Activated CD8-positive, alpha-beta memory T cell treated with anti-CD3 and anti-CD28 coated beads, Interleukin-2, amount 50 U/mL, for 4 hours (primary cell): ENCODE data around the gene YY1AP1.
"Not testable (repeated sequence)": the region's sequence is repeated elsewhere in the genome, so short reads cannot be mapped to it uniquely, and the experiment has no call there.

Experiments
- DNase-seq: peaks from one replicate; pipeline ENCODE4 v3.0.0-alpha.2; 2020

YY1AP1 gene, protein sequence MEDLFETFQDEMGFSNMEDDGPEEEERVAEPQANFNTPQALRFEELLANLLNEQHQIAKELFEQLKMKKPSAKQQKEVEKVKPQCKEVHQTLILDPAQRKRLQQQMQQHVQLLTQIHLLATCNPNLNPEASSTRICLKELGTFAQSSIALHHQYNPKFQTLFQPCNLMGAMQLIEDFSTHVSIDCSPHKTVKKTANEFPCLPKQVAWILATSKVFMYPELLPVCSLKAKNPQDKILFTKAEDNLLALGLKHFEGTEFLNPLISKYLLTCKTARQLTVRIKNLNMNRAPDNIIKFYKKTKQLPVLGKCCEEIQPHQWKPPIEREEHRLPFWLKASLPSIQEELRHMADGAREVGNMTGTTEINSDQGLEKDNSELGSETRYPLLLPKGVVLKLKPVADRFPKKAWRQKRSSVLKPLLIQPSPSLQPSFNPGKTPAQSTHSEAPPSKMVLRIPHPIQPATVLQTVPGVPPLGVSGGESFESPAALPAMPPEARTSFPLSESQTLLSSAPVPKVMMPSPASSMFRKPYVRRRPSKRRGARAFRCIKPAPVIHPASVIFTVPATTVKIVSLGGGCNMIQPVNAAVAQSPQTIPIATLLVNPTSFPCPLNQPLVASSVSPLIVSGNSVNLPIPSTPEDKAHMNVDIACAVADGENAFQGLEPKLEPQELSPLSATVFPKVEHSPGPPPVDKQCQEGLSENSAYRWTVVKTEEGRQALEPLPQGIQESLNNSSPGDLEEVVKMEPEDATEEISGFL

DNA sequence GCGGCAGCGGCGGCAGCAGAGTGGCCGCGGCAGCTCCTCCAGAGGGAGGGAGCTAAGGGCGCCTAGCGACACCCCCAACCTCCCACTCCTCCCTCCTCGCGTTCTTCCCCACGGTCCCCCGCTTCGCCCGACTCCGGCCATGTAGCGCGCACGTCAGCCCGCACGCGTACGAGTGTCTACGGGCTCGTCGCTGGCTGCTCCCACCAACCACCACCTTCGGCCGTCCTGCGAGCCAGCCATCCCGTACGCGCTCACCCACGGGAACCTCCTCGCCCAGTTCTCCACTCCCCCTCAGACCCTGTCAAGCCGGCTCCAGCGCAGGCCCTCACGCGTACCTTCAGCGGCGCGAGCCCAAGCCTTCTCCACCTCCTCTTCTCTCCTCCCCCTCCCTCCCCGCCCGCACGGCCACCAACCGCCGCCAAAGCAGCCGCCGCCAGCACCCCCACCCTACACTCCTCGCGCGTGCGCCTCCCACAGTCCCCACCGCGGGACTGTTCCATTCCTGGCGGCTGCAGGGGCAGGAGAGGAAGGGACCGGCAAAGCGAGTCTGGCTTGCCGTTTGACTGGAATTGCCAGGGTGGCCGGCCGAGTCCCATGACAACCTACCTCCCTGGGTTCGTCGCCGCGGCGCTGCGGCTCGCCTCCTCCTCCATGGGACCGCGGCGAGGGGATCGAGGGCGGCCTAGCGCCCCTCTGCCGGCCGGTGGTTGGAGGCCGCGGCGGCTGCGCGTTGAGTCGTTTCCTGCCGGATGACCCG lies at the start of gene YY1AP1:
Gene YY1AP1, minus strand, starts transcription at position 451 of the 757 bp plus-strand sequence. CDS start 8,338 bp downstream, outside the sequence.
- peak; percentile 89 for DNase-seq

DNA sequence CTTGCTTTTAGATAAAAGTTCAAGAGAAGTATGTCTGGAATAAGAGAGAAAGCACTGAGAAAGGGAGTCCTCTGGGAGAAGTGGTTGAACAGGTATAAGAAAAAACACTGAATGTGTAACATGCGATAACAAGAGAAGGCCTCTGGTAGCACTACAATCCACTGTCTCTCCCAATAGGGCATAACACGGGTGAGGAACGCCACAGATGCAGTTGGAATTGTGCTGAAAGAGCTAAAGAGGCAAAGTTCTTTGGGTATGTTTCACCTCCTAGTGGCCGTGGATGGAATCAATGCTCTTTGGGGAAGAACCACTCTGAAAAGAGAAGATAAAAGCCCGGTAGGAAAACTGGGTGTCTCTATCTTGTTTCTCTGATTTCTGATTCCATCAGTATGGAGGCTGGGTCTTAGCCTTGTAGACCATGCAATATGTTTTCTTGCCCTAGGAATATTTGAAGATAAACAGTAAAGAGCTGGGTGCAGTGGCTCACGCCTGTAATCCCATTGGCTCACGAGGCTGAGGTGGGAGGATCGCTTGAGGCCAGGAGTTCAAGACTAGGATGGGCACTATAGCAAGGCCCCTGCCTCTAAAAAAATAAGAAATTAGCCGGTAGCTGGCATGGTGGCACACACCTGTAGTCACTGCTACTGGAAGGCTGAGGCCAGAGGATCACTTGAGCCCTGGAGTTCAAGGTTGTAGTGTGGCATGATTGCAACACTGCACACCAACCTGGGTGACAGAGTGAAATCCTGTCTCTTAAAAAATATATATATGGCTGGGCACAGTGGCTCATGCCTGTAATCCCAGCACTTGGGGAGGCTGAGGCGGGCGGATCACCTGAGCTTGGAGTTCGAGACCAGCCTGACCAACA lies 40.7 kb upstream of the YY1AP1 start:
- peak; percentile 29 for DNase-seq

DNA sequence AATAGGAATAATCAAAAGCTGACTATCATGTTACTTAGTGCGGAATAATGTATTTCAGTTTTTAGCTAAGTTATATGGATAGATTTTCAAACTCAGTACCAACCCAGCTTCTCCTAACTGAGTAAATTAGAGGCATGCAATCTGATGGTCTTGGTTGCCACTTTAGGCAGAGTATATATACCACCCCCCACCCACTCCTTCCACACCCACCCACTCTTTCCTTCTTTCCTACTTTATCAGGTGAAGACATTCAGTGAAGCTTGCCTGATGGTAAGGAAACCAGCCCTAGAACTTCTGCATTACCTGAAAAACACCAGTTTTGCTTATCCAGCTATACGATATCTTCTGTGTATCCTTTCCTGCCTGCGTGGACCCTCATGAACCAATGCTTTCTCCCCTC lies 36.6 kb upstream of the YY1AP1 start:
- DNase-seq, result no peak

DNA sequence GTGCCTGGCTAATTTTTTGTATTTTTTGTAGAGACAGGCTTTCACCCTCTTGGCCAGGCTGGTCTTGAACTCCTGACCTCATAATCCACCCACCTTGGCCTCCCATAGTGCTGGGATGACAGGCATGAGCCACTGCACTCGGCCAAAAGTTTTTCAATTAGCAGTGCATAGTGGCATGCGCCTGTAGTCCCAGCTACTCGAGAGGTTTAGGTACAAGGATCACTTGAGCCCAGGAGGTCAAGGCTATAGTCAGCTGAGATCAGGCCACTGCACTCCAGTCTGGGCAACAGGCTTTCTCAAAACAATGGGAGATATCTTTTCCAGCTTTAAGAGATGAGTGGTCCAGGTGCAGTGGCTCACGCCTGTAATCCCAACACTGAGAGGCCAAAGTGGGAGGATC lies 31.1 kb upstream of the YY1AP1 start:
- DNase-seq, result no peak

DNA sequence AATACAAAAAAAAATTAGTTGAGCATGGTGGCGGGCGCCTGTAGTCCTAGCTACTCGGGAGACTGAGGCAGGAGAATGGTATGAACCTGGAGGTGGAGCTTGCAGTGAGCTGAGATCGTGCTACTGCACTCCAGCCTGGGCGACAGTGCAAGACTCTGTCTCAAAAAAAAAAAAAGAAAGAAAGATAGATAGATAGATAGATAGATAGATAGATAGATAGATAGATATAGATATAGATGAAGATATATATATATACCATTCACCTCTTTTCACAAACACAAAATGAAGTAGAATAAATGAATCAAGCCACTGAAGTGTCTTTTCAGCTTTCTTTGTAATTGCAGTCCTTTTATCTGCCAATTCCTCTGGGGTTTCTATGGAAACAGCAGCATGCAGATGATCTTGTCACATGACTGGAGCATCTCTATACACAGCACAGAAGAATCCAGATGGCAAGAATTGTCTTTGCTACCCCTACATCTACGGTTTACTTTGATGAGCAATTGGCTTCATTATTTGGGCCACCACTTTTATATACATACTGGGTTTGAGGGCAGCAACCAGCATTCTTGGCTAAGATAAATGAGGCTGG lies 30.0 kb upstream of the YY1AP1 start:
- DNase-seq, result not testable (repeated sequence)

DNA sequence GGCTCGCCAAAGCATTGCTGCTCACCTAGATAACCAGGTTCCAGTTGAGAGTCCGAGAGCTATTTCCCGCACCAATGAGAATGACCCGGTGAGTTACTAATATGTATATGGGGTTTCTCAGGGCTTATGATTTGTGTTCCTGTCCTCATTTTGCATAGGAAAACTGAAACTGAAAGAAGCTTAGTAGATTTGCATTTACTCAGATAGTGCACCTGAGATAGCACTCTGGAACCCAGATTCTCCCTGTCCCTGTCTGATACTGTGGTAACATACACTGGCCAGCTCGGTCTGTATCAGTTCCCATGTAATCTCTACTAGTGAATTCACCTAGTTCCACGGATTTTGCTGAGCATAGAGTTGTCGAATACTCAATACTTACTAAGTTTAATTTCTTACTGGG lies 28.5 kb upstream of the YY1AP1 start:
- no peak for DNase-seq

DNA sequence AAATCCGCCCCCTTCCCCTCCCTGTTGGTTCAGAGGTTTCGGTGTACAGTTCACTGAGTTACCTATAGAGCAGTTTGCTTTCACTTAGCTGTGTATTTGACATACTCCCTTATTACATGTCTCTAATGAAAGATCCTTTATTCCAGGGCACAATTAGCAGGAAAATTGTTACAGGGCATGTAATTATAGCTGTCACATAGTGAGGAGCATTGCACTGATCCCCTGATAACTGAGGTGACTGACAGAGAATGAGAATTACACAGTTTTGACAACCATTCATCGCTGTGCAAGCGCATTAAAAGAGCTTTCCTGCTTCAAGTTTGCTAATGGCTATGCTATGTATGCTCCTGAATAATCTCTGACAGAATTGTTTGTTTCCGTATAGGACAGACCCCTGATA lies 27.2 kb upstream of the YY1AP1 start:
- no peak for DNase-seq

DNA sequence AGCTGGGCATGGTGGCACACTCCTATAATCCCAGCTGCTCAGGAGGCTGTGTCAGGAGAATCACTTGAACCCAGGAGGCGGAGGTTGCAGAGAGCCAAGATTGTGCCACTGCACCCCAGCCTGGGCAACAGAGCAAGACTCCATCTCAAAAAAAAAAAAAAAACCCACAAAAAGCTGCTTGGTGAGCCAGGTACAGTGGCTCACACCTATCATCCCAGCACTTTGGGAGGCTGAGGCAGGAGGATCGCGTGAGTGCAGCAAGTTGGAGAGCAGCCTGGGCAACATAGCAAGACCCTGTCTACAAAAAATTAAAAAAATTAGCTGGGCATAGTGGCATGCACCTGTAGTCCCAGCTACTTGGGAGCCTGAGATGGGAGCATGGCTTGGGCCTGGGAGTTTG lies 26.5 kb upstream of the YY1AP1 start:
- not testable (repeated sequence) for DNase-seq

DNA sequence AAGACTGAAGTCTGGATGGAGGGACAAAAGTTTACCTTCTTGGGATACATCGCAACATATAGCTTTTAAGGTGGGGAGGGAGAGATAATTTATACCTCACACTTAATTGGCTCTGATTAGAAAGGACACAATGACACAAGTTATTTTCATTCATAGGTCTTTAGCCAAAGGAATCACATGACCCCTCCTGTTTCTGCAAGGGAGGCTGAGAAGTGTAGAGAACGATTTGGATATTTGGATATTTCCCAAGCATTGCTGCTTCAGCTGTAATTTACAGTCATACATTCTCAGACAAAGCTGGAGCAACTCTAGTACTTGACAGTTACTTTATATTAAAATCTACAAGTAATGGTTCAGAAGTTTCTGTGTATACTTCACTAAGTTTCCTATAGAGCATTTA lies 24.5 kb upstream of the YY1AP1 start:
- no peak for DNase-seq

DNA sequence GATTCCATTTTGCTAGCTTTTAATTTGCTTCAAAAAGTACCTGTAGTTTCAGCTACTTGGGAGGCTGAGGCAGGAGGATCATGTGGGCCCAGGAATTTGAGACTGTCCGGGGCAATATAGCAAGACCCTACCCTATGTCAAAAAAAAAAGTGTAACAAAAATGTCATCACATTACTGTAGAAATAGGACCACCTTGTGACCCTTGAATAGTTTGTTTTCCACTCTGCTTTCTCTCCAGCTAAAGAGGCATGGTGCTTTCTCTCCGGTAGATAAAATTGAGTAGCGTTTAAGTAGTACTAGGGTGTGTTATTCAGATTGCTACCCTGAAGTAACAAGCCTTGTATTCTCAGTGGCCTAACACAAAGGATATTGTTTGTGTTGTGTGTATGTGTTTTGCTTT lies 24.1 kb upstream of the YY1AP1 start:
- DNase-seq, result not testable (repeated sequence)

DNA sequence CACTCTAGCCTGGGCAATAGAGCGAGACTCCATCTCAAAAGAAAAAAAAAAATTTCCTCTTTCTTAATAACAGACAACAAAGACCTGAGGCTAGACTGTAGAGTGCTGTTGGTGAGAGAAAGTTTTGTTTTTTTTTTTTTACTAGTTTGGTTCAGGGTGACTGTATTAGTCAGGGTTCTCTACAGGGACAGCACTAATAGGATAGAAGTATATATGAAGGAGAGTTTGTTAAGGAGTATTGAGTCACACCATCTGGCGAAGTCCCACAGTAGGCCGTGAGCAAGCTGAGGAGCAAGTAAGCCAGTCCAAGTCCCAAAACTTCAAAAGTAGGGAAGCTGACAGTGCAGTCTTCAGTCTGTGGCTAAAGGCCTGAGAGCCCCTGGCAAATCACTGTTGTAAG lies 22.9 kb upstream of the YY1AP1 start:
- not testable (repeated sequence) for DNase-seq

DNA sequence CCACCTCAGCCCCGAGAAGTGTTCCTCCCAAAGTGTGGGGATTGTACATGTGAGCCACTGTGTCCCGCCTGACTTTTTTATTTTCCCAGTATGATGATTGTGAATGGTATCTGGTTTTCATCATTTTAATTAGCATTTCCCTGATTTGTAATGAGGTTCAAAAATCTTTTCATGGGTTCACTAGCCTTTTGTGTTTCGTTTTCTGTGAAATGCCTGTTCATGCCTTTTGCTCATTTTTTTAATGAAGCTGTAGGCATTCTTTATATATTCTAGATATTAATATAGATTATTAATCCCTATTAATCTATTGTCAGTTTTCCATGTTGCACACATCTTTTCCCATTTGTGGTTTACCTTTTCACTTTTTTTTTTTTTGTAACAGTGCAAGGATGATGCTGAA lies 20.8 kb upstream of the YY1AP1 start:
- no peak for DNase-seq

DNA sequence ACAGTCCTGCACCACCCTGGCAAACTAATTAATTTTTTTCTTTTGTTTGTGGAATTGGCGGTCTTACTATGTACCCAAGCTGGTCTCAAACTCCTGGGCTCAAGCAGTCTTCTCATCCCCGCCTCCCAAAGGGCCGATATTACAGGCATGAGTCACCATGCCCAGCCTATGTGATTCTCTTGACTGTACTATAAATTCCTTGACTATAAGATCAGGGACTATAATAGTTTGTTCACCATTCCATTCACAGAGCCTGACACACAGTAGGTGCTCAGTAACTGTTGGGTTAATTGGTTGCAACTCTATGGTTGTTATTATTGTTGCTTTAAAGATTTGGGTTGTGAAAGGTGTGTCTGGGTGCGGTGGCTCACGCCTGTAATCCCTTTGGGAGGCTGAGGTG lies 17.6 kb upstream of the YY1AP1 start:
- DNase-seq, result no peak

DNA sequence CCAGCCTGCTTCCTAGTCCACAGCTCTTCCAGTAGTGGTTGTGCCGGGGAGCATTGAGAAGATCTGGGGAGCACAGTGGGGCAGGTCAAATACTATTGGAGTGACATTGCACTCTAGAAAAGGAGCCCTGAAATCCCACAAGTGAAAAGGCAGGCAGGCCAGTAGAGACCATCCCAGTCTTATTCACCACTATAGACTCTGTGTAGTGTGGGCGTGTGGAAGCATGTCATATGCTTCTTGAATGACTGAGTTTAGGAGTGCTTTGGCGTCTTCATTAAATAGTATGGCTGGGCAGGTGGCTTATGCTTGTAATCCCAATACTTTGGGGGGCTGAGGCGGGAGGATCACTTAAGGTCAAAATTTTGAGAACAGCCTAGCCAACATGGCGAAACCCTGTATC lies 15.8 kb upstream of the YY1AP1 start:
- DNase-seq, result not testable (repeated sequence)

DNA sequence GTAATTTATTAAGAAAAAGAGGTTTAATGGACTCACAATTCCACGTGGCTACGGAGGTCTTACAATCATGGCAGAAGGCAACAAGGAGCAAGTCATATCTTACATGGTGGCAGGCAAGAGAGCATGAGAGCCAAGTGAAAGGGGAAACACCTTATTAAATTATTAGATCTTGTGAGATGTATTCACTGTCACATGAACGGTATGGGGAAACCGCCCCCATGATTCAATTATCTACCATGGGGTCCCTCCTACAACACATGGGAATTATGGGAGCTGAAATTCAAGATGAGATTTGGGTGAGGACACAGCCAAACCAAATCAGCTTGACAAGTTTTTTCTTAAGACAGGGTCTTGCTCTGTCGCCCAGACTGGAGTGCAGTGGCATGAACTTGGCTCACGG lies 14.6 kb upstream of the YY1AP1 start:
- DNase-seq, result no peak

DNA sequence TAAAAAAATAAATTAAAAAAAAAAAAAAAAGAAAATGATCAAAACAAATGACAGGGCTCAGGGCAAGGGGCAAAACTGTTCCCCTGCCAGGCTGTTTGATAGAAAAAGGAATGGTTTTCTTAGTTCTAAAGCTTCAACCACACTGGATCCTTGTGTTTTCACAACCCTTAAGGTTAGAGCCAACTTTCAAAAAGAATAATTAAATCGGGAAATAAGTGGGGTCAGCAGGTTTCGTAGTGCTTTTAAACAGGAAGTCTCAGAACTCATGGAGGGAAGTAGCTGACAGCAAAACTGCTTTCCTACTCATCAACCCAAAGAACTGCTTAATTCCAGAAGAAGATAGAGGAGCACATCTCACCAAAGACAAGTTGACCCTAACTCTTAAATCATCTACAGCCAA lies 13.1 kb upstream of the YY1AP1 start:
- not testable (repeated sequence) for DNase-seq

DNA sequence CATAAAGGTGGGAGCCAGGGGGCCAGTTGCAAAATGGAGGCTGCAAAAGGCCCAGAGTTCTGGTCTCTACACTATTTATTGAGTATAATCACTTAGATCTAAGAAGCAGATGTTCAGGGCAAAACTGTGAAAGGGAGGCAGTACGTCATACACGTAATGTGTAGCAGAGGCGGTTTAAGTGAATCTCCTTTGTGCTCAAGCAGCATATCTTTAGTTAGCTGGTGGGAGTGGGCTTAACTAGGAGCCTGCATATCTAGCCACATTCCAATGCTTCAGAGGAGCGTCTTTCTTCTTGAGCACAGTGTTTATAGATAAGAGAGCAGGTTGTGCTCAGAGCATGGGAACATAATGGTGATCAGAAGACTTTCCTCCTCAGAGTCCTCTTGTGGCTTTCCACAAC lies 10.5 kb upstream of the YY1AP1 start:
- not testable (repeated sequence) for DNase-seq

DNA sequence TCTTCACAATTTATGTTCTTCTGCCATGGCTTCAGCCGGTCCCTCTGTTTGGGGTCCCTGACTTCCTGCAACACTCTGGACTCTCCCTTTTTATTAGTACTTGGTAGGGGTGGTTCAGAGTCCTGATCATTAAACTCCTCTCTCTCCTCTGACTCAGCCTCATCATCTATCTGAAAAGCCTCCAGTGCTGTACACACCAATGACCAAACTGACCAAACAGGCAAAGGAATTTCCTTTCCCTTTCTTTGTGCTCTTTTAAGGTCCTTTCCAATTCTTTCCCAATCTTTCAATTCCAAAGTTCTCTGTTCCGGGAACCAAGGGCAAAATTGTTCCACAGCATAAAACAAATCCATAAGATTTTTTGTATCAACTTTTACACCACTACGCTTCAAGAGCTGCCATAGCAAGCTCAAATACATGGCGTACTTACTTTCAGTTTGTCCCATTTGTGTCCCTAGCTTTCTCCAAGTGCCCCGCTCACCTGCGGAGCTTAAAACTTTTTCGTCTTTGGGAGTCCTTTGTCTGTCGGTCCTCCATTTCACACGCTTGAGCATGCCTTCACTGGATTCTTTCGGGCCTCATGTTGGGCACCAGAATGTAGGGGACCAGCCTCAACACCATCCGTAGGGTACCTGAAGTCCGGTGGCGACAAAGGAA lies 9.9 kb upstream of the YY1AP1 start:
- no peak for DNase-seq

DNA sequence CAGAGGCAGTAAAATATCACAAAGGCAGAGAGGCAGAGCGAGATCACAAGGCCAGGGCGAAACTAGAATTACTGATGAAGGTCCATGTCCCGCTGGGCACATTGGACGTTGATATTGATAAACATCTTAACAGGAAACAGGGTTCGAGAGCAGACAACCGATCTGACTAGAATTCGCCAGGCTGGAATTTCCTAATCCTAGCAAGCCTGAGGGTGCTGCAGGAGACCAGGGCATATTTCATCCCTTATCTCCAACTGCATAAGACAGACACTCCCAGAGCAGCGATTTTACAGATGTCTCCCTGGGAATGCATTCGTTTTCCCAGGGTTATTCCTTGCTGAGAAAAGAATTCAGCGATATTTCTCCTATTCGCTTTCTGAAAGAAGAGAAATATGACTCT lies 9.0 kb upstream of the YY1AP1 start:
- not testable (repeated sequence) for DNase-seq

DNA sequence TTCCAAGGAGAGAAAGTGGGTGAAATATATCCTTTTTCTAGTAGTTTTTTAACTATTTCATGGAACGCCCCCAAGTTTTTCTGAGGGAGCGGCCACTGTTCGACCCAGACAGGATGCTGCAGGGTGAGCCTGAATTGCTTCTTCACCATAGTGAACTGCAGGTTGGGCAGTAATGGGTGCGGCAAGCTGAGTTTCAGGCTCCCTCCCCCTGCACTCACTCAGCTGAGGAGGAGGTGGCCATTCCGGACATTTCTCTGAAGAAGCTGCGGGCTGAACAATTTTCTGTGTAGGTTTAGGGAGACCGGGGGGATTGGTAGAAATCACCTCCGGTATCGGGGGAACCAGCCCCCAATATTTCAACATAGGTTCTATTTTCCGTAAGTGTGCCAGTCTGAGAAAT lies 8.5 kb upstream of the YY1AP1 start:
- DNase-seq, result no peak

DNA sequence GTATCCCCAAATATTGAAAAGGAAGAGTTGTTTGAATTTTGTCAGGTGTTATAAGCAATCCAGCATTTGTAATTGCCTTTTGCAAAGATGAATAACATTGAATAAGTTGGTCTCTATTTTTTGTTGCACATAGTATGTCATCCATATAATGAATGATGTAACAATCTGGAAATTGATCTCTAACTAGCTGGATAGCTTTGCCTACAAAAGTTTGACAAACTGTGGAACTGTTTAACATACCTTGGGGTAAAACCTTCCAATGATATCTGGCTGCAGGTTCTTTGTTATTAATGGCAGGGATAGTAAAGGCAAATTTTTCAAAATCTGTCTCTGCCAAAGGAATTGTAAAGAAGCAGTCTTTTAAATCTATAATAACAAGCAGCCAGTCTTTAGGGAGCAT lies 8.0 kb upstream of the YY1AP1 start:
- no peak for DNase-seq

DNA sequence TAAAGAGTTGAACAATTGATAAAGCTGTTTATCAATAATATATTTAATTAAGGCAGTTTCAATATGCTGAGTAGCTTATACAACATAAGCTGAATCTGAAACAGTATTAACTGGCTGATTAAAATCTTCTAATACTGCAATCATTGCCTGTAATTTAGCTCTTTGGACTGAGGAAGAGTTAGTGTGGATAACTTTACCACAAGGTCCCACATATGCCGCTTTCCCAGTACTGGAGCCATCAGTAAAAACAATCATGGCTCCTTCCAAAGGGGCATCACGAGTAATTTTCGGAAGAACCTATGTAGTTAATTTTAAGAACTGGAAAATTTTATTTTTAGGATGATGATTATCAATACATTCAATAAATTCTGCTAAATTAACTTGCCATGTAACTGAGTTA lies 7.0 kb upstream of the YY1AP1 start:
- DNase-seq, result no peak
